ENCODE data around the gene STARD3. TPM values are rescaled to one million over a fixed set of nuclear protein-coding genes. Genes with fewer than 3 reads are reported as not detected.
"Not testable (repeated sequence)": the region's sequence is repeated elsewhere in the genome, so short reads cannot be mapped to it uniquely, and the experiment has no call there.

STARD3 gene
- polyA plus RNA-seq, 1 donor: 29.9 TPM

- DNase-seq (ENCODE audit: low read depth): no peak
Observed at GRCh38 chr17:39694593-39694992, 57.6 kb downstream of the STARD3 start.

- DNase-seq (ENCODE audit: low read depth): no peak
Observed at GRCh38 chr17:39695089-39695474, 58.1 kb downstream of the STARD3 start.

- no peak for DNase-seq (ENCODE audit: low read depth)
Observed at GRCh38 chr17:39696731-39697130, 59.8 kb downstream of the STARD3 start.

GRCh38 chr17:39697961-39698360 lies 61.0 kb downstream of the STARD3 start:
- DNase-seq (ENCODE audit: low read depth): no peak

- not testable (repeated sequence) for DNase-seq (ENCODE audit: low read depth)
Observed at GRCh38 chr17:39699157-39699817, 62.3 kb downstream of the STARD3 start.

GRCh38 chr17:39699818-39700147 lies 62.8 kb downstream of the STARD3 start, which contains the start of gene ERBB2:
ERBB2 (plus strand) TSS chr17:39700064; CDS start chr17:39700239, 175 bp downstream.
- DNase-seq (ENCODE audit: low read depth): peak; percentile 41

GRCh38 chr17:39700148-39700987 lies 63.4 kb downstream of the STARD3 start:
- DNase-seq (ENCODE audit: low read depth): peak; percentile 41

- no peak for DNase-seq (ENCODE audit: low read depth)
Observed at GRCh38 chr17:39701012-39701783, 64.3 kb downstream of the STARD3 start.

GRCh38 chr17:39701784-39702422 lies 65.0 kb downstream of the STARD3 start:
- no peak for DNase-seq (ENCODE audit: low read depth)

GRCh38 chr17:39702901-39703893 lies 66.3 kb downstream of the STARD3 start:
- no peak for DNase-seq (ENCODE audit: low read depth)

GRCh38 chr17:39703913-39704312 lies 67.0 kb downstream of the STARD3 start:
- no peak for DNase-seq (ENCODE audit: low read depth)

GRCh38 chr17:39704821-39705551 lies 68.0 kb downstream of the STARD3 start:
- DNase-seq (ENCODE audit: low read depth): no peak

GRCh38 chr17:39705786-39706348 lies 68.9 kb downstream of the STARD3 start:
- no peak for DNase-seq (ENCODE audit: low read depth)

GRCh38 chr17:39706383-39706782 lies 69.4 kb downstream of the STARD3 start:
- DNase-seq (ENCODE audit: low read depth): no peak

- DNase-seq (ENCODE audit: low read depth): no peak
Observed at GRCh38 chr17:39706921-39707337, 70.0 kb downstream of the STARD3 start.

- DNase-seq (ENCODE audit: low read depth): no peak
Observed at GRCh38 chr17:39709319-39709997, 72.5 kb downstream of the STARD3 start.

- DNase-seq (ENCODE audit: low read depth): no peak
Observed at GRCh38 chr17:39709998-39710964, 73.3 kb downstream of the STARD3 start.

- not testable (repeated sequence) for DNase-seq (ENCODE audit: low read depth)
Observed at GRCh38 chr17:39711071-39711470, 74.1 kb downstream of the STARD3 start.
